BE2C (cell line): Measurements from ENCODE around the gene PPP5C.
A peak's percentile ranks its signal among the peaks of the same experiment; 100 is the strongest.
"Not testable (repeated sequence)": the region's sequence is repeated elsewhere in the genome, so short reads cannot be mapped to it uniquely, and the experiment has no call there.

ENCODE experiments used
- DNase-seq: peaks from one replicate; pipeline ENCODE4 v3.0.0-alpha.2; 2020
- H3K27me3 ChIP-seq: fragments of 250-450 bp; sonication (Bioruptor Pico); 2 replicates; pipeline ENCODE4 v1.5.1; 2020; ENCODE audit warnings: mild to moderate bottlenecking
- H3K36me3 ChIP-seq: fragments of 250-450 bp; sonication (Bioruptor Pico); 2 replicates; pipeline ENCODE4 v1.5.1; 2020; ENCODE audit warnings: mild to moderate bottlenecking
- H3K4me1 ChIP-seq: fragments of 250-450 bp; sonication (Bioruptor Pico); 2 replicates; pipeline ENCODE4 v1.5.1; 2020
- H3K4me3 ChIP-seq: 2 replicates; pipeline ENCODE4 v1.5.1; 2011; ENCODE audit warnings: low read depth, low read length
- H3K9me3 ChIP-seq: fragments of 250-450 bp; sonication (Bioruptor Pico); 2 replicates; pipeline ENCODE4 v1.5.1; 2020
- CTCF ChIP-seq: IDR thresholded peaks from 2 replicates; pipeline ENCODE4 v1.5.1; 2012; ENCODE audit warnings: mild to moderate bottlenecking, low read depth, low read length

PPP5C gene

GRCh38 chr19:46391296-46392251 is 44.7 kb downstream of the PPP5C start:
- TF ChIP-seq CTCF: no peak

GRCh38 chr19:46392252-46392801 is 45.4 kb downstream of the PPP5C start:
- no peak for TF ChIP-seq CTCF
- H3K9me3 ChIP-seq: no peaks in the 10 kb centered on the region
- no peak for DNase-seq
- no peaks in the 10 kb centered on the region; the same call in 1 of the 2 replicates for H3K4me1 ChIP-seq
- no peak overlapping the region for H3K4me3 ChIP-seq
- no peaks in the 10 kb centered on the region for H3K27me3 ChIP-seq
- peaks cover 44% of the 10 kb centered on the region for H3K36me3 ChIP-seq

More at GRCh38 chr19:46391296-46392251, 44.7 kb downstream of the PPP5C start:
- no peak for DNase-seq
- H3K36me3 ChIP-seq: peaks cover 51% of the 10 kb centered on the region
- H3K4me3 ChIP-seq: no peak overlapping the region
- H3K9me3 ChIP-seq: no peaks in the 10 kb centered on the region
- H3K27me3 ChIP-seq: no peaks in the 10 kb centered on the region
- no peaks in the 10 kb centered on the region; the same call in 1 of the 2 replicates for H3K4me1 ChIP-seq

GRCh38 chr19:46392837-46393236 is 46.0 kb downstream of the PPP5C start:
- Histone ChIP-seq H3K4me1 (no peaks in the 10 kb centered on the region; the same call in 1 of the 2 replicates), H3K36me3 (peaks cover 39% of the 10 kb centered on the region), H3K27me3 (no peaks in the 10 kb centered on the region), H3K4me3 (no peak overlapping the region), H3K9me3 (no peaks in the 10 kb centered on the region)
- no peak for TF ChIP-seq CTCF
- no peak for DNase-seq

GRCh38 chr19:46393456-46394401 is 46.8 kb downstream of the PPP5C start:
- Histone ChIP-seq H3K36me3 (peaks cover 30% of the 10 kb centered on the region), H3K4me1 (no peaks in the 10 kb centered on the region; the same call in 1 of the 2 replicates), H3K9me3 (no peaks in the 10 kb centered on the region), H3K27me3 (no peaks in the 10 kb centered on the region; the same call in 1 of the 2 replicates), H3K4me3 (no peak overlapping the region)
- no peak for TF ChIP-seq CTCF
- no peak for DNase-seq

- DNase-seq: no peak
- TF ChIP-seq CTCF: no peak
Measured at GRCh38 chr19:46394402-46394797, 47.5 kb downstream of the PPP5C start.

GRCh38 chr19:46397801-46398479 is 51.1 kb downstream of the PPP5C start:
- H3K36me3 ChIP-seq, H3K27me3 ChIP-seq, H3K4me1 ChIP-seq, H3K4me3 ChIP-seq, H3K9me3 ChIP-seq: not testable (repeated sequence)
- peak; percentile 1 for DNase-seq

More at GRCh38 chr19:46394402-46394797, 47.5 kb downstream of the PPP5C start:
- Histone ChIP-seq H3K36me3 (peaks cover 23% of the 10 kb centered on the region), H3K27me3 (no peaks in the 10 kb centered on the region; the same call in 1 of the 2 replicates), H3K9me3 (no peaks in the 10 kb centered on the region), H3K4me3 (no peak overlapping the region), H3K4me1 (no peaks in the 10 kb centered on the region; the same call in 1 of the 2 replicates)
